ENCODE data around the gene POU3F3.

The POU3F3 gene

GRCh38 chr2:104874230-104874629 is 20.3 kb downstream of the POU3F3 start:
- no peak for DNase-seq
- no peak overlapping the region for H3K27ac ChIP-seq
- peaks cover 36% of the 10 kb centered on the region for H3K27me3 ChIP-seq (replicated peaks)
- in situ Hi-C loops (cut with HindIII; ENCODE audit: low pct_ligation_motif_present, low sequenced_read_pairs) = no loop called here
- no peak for TF ChIP-seq CTCF (IDR thresholded peaks at IDR 0.05; ENCODE audit: low read depth, low read length, missing control alignments)
- H3K36me3 ChIP-seq (replicated peaks) = no peaks in the 10 kb centered on the region
- H3K4me3 ChIP-seq (ENCODE audit: low read depth, low read length) = no peak overlapping the region

- in situ Hi-C loops (cut with HindIII; ENCODE audit: low pct_ligation_motif_present, low sequenced_read_pairs) = no loop called here
- peaks cover 29% of the 10 kb centered on the region for H3K27me3 ChIP-seq (replicated peaks)
- H3K27ac ChIP-seq = no peak overlapping the region
- no peak for TF ChIP-seq CTCF (IDR thresholded peaks at IDR 0.05; ENCODE audit: low read depth, low read length, missing control alignments)
- DNase-seq = no peak
- no peaks in the 10 kb centered on the region for H3K36me3 ChIP-seq (replicated peaks)
- H3K4me3 ChIP-seq (ENCODE audit: low read depth, low read length) = no peak overlapping the region
These were observed 21.3 kb downstream of the POU3F3 start for GRCh38 chr2:104875262-104875661.

- in situ Hi-C loops (cut with HindIII; ENCODE audit: low pct_ligation_motif_present, low sequenced_read_pairs) = no loop called here
- Histone ChIP-seq H3K4me3 (ENCODE audit: low read depth, low read length) (no peak overlapping the region), H3K27ac (no peak overlapping the region), H3K27me3 (replicated peaks) (peaks cover 13% of the 10 kb centered on the region), H3K36me3 (replicated peaks) (no peaks in the 10 kb centered on the region)
- no peak for TF ChIP-seq CTCF (IDR thresholded peaks at IDR 0.05; ENCODE audit: low read depth, low read length, missing control alignments)
- no peak for DNase-seq
These were observed 23.0 kb downstream of the POU3F3 start for GRCh38 chr2:104876606-104877570.

GRCh38 chr2:104878863-104879512 is 25.1 kb downstream of the POU3F3 start:
- TF ChIP-seq CTCF (IDR thresholded peaks at IDR 0.05; ENCODE audit: low read depth, low read length, missing control alignments) = no peak
- no peak for DNase-seq
- no peak overlapping the region for H3K27ac ChIP-seq
- in situ Hi-C loops (cut with HindIII; ENCODE audit: low pct_ligation_motif_present, low sequenced_read_pairs) = no loop called here
- no peak overlapping the region for H3K4me3 ChIP-seq (ENCODE audit: low read depth, low read length)
- no peaks in the 10 kb centered on the region for H3K27me3 ChIP-seq (replicated peaks)
- no peaks in the 10 kb centered on the region for H3K36me3 ChIP-seq (replicated peaks)

- in situ Hi-C loops (cut with HindIII; ENCODE audit: low pct_ligation_motif_present, low sequenced_read_pairs) = no loop called here
- no peak overlapping the region for H3K4me3 ChIP-seq (ENCODE audit: low read depth, low read length)
These were observed 26.2 kb downstream of the POU3F3 start for GRCh38 chr2:104880076-104880475.

More at GRCh38 chr2:104880076-104880475, 26.2 kb downstream of the POU3F3 start:
- Histone ChIP-seq H3K36me3 (replicated peaks) (no peaks in the 10 kb centered on the region), H3K27ac (no peak overlapping the region), H3K27me3 (replicated peaks) (no peaks in the 10 kb centered on the region)
- no peak for DNase-seq
- no peak for TF ChIP-seq CTCF (IDR thresholded peaks at IDR 0.05; ENCODE audit: low read depth, low read length, missing control alignments)
